Mammary epithelial cell (primary cell): ENCODE results near the gene JPH3.

ENCODE experiments used
- EZH2 ChIP-seq: IDR thresholded peaks from 2 replicates; pipeline ENCODE4 v1.6.1; 2012; ENCODE audit warnings: low read length, inconsistent platforms, borderline replicate concordance
- TF ChIP-seq, protein P1 (sequence below), 2 donors: IDR thresholded peaks in 1 of 2; conservative IDR thresholded peaks in 1 of 2; 2 replicates each; pipeline ENCODE4 v1.5.1; 2011 to 2012; ENCODE audit warnings: inconsistent platforms in 2 of 2, low read length in 2 of 2, mild to moderate bottlenecking in 2 of 2, control low read depth in 1 of 2, low read depth in 1 of 2; ENCODE audit not compliant: insufficient read depth in 1 of 2; ENCODE audit errors: extremely low read depth in 1 of 2

DNA sequence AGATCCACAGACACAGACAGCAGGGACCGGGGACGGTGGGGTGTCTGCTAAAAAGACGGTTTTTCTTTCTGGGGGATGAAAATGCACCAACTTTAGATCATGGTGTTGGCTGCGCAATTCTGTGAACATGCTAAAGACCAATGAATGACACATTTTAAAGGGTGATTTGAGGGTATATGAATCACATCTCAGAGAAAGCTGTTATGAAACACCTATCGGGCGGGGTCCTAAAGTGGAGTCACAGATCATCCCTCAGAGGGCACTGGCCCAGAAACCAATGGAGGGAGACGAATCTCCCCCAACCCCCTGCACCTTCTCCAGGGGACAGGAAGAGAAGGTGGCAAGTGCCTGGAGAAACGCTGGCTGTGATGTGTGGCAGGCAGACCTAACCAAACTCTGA, 137.5 kb downstream of the JPH3 start:
- TF ChIP-seq, protein P1, sequence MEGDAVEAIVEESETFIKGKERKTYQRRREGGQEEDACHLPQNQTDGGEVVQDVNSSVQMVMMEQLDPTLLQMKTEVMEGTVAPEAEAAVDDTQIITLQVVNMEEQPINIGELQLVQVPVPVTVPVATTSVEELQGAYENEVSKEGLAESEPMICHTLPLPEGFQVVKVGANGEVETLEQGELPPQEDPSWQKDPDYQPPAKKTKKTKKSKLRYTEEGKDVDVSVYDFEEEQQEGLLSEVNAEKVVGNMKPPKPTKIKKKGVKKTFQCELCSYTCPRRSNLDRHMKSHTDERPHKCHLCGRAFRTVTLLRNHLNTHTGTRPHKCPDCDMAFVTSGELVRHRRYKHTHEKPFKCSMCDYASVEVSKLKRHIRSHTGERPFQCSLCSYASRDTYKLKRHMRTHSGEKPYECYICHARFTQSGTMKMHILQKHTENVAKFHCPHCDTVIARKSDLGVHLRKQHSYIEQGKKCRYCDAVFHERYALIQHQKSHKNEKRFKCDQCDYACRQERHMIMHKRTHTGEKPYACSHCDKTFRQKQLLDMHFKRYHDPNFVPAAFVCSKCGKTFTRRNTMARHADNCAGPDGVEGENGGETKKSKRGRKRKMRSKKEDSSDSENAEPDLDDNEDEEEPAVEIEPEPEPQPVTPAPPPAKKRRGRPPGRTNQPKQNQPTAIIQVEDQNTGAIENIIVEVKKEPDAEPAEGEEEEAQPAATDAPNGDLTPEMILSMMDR (conservative IDR thresholded peaks at IDR 0.05 in 1 of 2, IDR thresholded peaks at IDR 0.05 in 1 of 2; ENCODE audit: extremely low read depth in 1 of 2, insufficient read depth in 1 of 2, low read depth in 1 of 2, low read length in 2 of 2) = no peak
- TF ChIP-seq EZH2 = no peak
